ENCODE data around the gene SHC2. TPM values are rescaled to one million over a fixed set of nuclear protein-coding genes. Genes with fewer than 3 reads are reported as not detected.

Gene SHC2
- total and polyA plus RNA-seq, 2 of the 8 experiments (the other 6 are each of a cell fraction or from before 2014, with no cell fraction given), result 4.4 to 7.3 TPM

DNA sequence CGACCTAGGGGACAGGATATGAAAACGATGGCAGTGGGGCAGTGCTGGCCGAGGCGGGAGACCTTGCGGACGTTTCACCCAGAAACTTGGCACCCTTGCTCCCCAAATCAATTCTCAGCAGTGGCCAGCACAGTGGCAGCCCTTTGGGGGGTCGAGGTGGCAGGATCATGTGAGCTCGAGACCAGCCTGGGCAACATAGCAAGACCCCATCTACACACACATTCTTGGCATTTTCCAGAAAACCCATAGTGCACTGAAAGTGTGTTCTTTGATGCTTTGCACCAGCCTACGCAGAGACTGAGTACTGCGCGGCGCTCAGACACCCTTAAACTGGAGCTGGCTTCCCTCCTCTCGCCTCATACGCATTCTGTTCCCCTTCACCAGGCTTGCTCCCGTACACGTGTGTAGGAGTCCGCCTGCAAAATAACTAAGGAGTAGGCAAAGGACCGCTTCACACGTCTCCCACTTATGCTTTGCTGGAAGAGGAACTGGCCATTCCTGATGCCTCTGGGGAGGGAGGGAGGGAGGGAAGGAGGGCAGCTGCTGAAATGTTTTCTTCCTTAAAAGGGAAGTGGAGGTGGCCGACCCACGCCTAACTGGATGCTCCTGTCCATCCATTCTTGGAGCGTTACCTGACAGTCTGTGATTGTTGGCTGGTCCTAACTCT, 92.7 kb downstream of the SHC2 start:
- ChIA-PET POLR2A (ENCODE audit: partially characterized antibody) (interaction anchor here (0.6 kb wide), 1 partner anchor 25 kb away, joined by 3 read pairs; no protein-coding TSS in a partner anchor), CTCF (ENCODE audit: partially characterized antibody) (interaction anchor here (1.0 to 4.6 kb wide), 2 partner anchors 17 to 20 kb away, joined by 3 to 25 read pairs; no protein-coding TSS in a partner anchor)
- H2BK120ac ChIP-seq (replicated peaks; ENCODE audit: low read depth, low read length), result no peak overlapping the region
- no peak overlapping the region for H2BK15ac ChIP-seq (ENCODE audit: low read length)
- H3K4me2 ChIP-seq (ENCODE audit: insufficient read depth in 1 of 2, low read depth in 2 of 2, low read length in 2 of 2), result no peak overlapping the region
- H3K9ac ChIP-seq (replicated peaks in 1 of 4; ENCODE audit: extremely low read depth in 1 of 4, low read depth in 3 of 4, low read length in 3 of 4), result no peak overlapping the region
- H4K20me1 ChIP-seq (replicated peaks in 1 of 2; ENCODE audit: control insufficient read depth in 1 of 2, insufficient read depth in 2 of 2, low read length in 2 of 2), result peaks cover 0 to 2% of the 10 kb centered on the region in 2 experiments
- no peak overlapping the region for H3K4ac ChIP-seq (replicated peaks; ENCODE audit: insufficient read length, low read depth, low read length)
- 90% methylated on average over 22 of the region's 22 CpGs; no CpG with 5 or more reads in 1 of the 2 experiments for WGBS, 2 experiments (ENCODE audit: extremely low coverage in 1 of 2, insufficient coverage in 1 of 2, insufficient read length in 1 of 2, insufficient replicate concordance in 2 of 2, low coverage in 1 of 2, low lambda C conversion rate in 2 of 2, missing lambda C conversion rate in 1 of 2)
- DNase-seq (ENCODE audit: low read depth in 1 of 2, low spot score in 2 of 2) (no peak), FAIRE-seq (no peak)
- no peaks in the 10 kb centered on the region; a peak in 1 of 7 replicates for H3K27me3 ChIP-seq (replicated peaks in 1 of 4; ENCODE audit: control insufficient read depth in 3 of 4, extremely low read depth in 1 of 4, insufficient read depth in 3 of 4, low read length in 3 of 4)
- H4K5ac ChIP-seq (ENCODE audit: insufficient read length, low read depth, low read length), result no peak overlapping the region
- H4K8ac ChIP-seq (ENCODE audit: extremely low read depth, insufficient read depth, low read length), result no peak overlapping the region
- no peak overlapping the region for H3K18ac ChIP-seq (ENCODE audit: extremely low read depth, low read length)
- H3K56ac ChIP-seq (replicated peaks; ENCODE audit: insufficient read length, low read depth, low read length), result no peak overlapping the region
- no peak overlapping the region for H4K91ac ChIP-seq (replicated peaks; ENCODE audit: insufficient read length, low read length)
- no peak overlapping the region for H2AFZ ChIP-seq (ENCODE audit: low read length)
- H3K14ac ChIP-seq (ENCODE audit: insufficient read length), result no peak overlapping the region
- no peak overlapping the region for H3K27ac ChIP-seq (ENCODE audit: low read depth, low read length)
- H3K23me2 ChIP-seq (ENCODE audit: low read depth, low read length), result no peaks in the 10 kb centered on the region
- no peak overlapping the region for H2BK5ac ChIP-seq (ENCODE audit: low read depth, low read length)
- no peak overlapping the region for H3K23ac ChIP-seq (ENCODE audit: insufficient read length)
- no peaks in the 10 kb centered on the region; a peak in 1 of 4 replicates for H3K9me3 ChIP-seq (ENCODE audit: insufficient read depth in 2 of 2, low read depth in 1 of 2, low read length in 1 of 2)
- no peak overlapping the region for H2BK20ac ChIP-seq (ENCODE audit: low read length)
- H3K4me3 ChIP-seq (ENCODE audit: extremely low read depth in 1 of 4, insufficient read depth in 2 of 4, low read depth in 3 of 4, low read length in 4 of 4), result no peak overlapping the region
- H3K36me3 ChIP-seq (ENCODE audit: control insufficient read depth in 2 of 4, insufficient read depth in 4 of 4, low read length in 3 of 4), result no peaks in the 10 kb centered on the region
- H2BK12ac ChIP-seq (ENCODE audit: low read depth, low read length), result no peak overlapping the region
- H3K4me1 ChIP-seq (replicated peaks in 1 of 4; ENCODE audit: control insufficient read depth in 3 of 4, insufficient read depth in 4 of 4, low read length in 3 of 4), result no peaks in the 10 kb centered on the region
- no peaks in the 10 kb centered on the region for H3K79me2 ChIP-seq (ENCODE audit: control insufficient read depth in 1 of 2, insufficient read depth in 2 of 2, low read length in 2 of 2)
- H3K79me1 ChIP-seq (ENCODE audit: low read depth, low read length), result no peaks in the 10 kb centered on the region
- no peak overlapping the region for H2AK5ac ChIP-seq (ENCODE audit: low read depth, low read length)
- TF ChIP-seq TCF12 (IDR thresholded peaks at IDR 0.05; ENCODE audit: low read depth, low read length), result no peak
- TF ChIP-seq MAFK (IDR thresholded peaks at IDR 0.05; ENCODE audit: low read depth, low read length), result no peak
- TF ChIP-seq NRF1 (IDR thresholded peaks at IDR 0.05; ENCODE audit: low read depth, low read length), result no peak
- TF ChIP-seq EGR1 (IDR thresholded peaks at IDR 0.05; ENCODE audit: borderline replicate concordance, low read depth, low read length), result no peak
- TF ChIP-seq BRCA1 (IDR thresholded peaks at IDR 0.05; ENCODE audit: low read depth, low read length), result no peak
- TF ChIP-seq KDM1A (IDR thresholded peaks at IDR 0.05; ENCODE audit: borderline replicate concordance, low read length), result no peak
- no peak for TF ChIP-seq SIRT6 (IDR thresholded peaks at IDR 0.05; ENCODE audit: low read length)
- no peak for TF ChIP-seq PHF8 (conservative IDR thresholded peaks at IDR 0.05; ENCODE audit: low read depth, low read length)
- no peak for TF ChIP-seq SP4 (IDR thresholded peaks at IDR 0.05; ENCODE audit: low read length)
- TF ChIP-seq YY1 (IDR thresholded peaks at IDR 0.05; ENCODE audit: low read depth, low read length), result no peak
- no peak for TF ChIP-seq SUZ12 (IDR thresholded peaks at IDR 0.05; ENCODE audit: low read length)
- TF ChIP-seq JUN (IDR thresholded peaks at IDR 0.05; ENCODE audit: low read depth, low read length), result no peak
- TF ChIP-seq CHD2 (IDR thresholded peaks at IDR 0.05; ENCODE audit: low read length), result no peak
- no peak for TF ChIP-seq HDAC6 (IDR thresholded peaks at IDR 0.05; ENCODE audit: low read depth, low read length)
- TF ChIP-seq EP300 (IDR thresholded peaks at IDR 0.05; ENCODE audit: borderline replicate concordance in 1 of 2, low read depth in 2 of 2, low read length in 2 of 2), result no peak

All from H1 (cell line).